ENCODE results near the gene NUDT19.
"Not testable (repeated sequence)": the region's sequence is repeated elsewhere in the genome, so short reads cannot be mapped to it uniquely, and the experiment has no call there.

The NUDT19 gene

DNA sequence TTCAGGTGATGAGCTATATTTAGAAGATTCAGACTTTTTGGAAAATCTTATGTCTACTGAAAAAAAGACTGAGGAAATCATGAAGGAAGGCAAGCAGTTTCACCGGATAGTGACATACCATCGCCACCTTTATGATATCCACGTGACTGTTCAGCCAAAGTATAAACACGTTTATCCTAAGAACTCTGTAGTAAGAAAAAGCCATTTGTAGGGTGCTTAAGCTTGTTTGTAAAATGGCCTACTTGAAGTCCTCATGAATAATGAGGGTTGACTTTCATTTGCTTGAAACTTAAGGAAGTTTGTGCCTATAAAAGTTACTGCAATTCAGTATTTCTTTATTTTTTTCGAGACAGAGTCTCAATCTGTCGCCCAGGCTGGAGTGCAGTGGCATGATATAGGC lies 20.1 kb downstream of the NUDT19 start:
- no peak for DNase-seq (ENCODE audit: low spot score)

DNA sequence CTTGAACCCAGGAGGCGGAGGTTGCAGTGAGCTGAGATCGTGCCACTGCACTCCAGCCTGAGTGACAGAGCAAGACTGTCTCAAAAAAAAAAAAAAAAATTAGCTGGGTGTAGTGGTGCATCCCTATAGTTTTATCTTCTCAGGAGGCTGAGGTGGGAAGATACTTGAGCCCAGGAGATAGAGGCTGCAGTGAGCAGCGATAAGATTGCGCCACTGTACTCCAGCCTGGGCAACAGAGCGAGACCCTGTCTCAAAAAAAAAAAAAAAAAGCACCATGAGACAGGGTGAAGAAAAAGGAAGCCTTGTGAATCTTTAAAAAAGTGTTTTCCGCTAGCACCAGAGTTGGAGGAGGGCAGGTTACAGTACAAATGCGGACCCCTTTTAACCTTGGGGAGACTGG lies 24.6 kb downstream of the NUDT19 start:
- DNase-seq (ENCODE audit: low spot score): not testable (repeated sequence)

DNA sequence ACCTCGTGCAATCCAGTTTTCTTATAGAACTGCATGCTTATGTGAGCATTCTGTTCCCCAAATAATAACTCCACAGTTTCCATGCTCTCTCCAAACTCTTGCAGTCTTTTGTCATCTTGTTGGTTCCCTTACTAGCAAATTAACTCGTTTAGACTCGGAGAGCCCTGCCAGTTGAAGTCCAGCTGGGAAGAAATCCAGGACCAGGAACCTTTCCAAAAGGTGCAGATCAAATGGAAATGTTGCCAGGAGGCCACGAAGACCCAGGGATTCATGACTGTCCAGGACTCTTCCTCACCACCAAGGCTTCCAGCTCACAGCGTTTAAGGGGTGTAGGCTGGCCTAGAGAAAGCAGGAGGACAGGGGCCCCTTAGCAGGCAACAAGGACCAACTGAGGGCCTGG lies 25.9 kb downstream of the NUDT19 start:
- no peak for DNase-seq (ENCODE audit: low spot score)

DNA sequence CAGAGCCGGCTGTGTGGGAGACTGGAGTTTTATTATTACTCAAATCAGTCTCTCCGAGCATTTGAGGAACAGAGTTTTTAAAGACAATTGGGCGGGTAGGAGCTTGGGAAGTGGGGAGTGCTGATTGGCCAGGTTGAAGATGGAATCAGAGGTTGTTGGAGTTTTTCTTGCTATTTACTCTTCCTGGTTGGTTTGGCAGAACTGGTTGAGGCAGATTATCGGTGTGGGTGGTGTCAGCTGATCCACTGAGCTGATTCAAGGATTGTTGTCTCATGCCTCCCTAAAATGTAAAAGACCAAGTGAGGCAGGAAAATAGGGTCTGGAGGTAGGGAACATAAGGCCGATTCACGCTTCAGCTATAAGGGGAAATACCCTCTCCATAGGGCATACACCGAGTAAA lies 26.7 kb downstream of the NUDT19 start:
- DNase-seq (ENCODE audit: low spot score): no peak

DNA sequence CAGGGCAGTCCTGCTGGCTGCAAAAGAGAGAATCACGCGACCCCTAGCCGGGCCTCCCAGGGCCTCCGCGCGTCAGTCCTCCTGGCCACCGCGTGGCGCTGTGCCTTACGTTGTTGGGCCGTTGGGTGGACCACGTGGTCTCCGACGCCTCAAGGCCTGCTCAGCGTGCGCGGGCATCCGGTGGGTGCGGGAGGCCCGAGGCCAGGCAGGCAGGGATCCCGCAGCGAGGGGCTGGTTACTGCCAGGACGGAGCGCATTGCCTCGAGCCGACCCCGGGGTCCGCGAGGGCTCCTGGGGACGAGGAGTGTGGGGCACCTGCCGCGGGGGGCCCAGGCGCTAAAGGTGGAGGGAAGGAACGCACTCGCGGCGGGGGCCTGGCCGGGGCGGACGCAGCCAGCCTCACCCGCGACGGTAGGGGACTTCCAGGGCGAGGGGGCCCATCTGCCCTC lies 28.0 kb downstream of the NUDT19 start, which contains the start of gene TDRD12:
Gene TDRD12, plus strand, starts transcription at position 157 of the 449 bp plus-strand sequence. CDS start 306 bp downstream, outside the sequence.
- no peak for DNase-seq (ENCODE audit: low spot score)

DNA sequence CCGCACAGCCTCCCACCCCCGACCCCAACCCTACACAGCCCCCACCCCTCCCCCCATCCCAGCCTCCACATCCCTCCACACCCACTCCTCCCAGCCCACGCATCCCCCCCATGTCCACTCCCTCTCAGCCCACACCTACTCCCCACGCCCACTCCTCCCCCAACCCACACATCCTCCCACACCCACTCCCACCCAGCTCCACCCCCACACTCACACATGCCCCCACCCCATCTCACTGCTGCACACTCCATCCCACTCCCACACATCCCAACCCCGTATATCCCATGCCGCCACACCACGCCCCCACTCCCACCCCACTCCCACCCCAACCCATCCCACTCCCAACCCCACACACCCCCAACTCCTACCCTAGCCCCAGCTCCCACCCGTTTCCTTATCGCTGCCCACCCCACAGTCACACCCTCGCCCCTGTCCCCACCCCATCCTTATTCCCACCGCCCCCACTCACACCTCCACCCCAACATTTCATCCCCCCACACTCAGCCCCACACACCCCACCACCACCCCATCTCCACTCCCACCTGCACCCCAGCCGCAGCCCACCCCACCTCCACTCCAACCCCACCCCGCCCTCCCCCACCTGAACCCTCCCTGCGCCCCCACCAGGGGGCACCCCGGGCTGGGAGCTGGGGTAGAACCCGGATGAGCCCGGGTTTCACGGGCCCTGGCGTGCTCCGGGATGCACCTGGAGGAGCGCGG lies 28.8 kb downstream of the NUDT19 start:
- no peak for DNase-seq (ENCODE audit: low spot score)

DNA sequence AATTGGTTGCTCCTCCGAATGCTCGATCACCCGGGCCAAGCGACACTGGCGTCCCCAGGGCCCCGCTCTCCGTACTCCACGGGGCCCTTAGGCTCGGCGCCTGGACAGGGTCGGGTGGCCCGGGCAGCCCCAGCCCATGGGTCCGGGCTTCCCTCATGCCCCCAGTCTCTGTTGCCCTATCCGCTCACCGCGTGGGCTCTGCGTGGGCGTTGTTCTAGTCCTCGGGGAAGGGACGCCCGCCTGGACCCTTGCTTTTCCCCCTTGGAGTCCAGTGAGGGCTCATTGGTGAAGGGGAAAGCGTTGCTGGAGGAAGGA lies 29.3 kb downstream of the NUDT19 start:
- DNase-seq (ENCODE audit: low spot score): no peak

DNA sequence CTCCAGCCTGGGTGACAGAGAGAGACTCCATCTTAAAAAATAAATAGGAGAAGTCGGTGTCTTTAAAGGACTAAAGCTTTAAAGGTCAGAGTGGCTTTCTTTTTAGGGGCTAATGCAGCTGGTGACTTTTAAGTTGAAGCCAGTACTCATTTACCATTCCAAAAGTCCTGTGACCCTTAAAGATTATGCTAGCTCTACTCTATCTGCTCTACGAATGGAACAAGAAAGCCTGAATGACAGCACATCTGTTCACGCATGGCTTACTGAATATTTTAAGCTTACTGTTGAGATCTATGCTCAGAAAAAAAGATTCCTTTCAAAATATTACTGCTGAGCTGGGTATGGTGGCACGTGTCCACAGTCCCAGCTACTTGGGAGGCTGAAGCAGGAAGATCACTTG lies 44.3 kb downstream of the NUDT19 start:
- no peak for DNase-seq (ENCODE audit: low spot score)

DNA sequence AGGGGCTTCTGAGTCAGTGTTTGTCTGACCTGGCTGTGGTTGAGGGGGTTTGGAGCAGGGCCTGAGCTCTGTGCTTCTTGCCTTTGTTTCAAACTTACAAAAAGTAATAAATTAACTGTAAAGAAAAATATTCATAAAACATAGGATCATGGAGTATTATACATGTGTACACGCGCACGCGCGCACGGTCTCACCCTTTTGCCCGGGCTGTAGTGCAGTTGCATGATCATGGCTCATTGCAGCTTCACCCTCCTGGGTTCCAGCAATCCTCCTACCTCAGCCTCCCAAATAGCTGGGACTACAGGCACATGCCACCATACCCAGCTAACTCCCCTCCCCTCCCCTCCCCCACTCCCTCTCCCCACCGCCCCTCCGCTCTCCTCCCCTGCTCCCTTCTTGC lies 51.4 kb downstream of the NUDT19 start:
- no peak for DNase-seq (ENCODE audit: low spot score)

DNA sequence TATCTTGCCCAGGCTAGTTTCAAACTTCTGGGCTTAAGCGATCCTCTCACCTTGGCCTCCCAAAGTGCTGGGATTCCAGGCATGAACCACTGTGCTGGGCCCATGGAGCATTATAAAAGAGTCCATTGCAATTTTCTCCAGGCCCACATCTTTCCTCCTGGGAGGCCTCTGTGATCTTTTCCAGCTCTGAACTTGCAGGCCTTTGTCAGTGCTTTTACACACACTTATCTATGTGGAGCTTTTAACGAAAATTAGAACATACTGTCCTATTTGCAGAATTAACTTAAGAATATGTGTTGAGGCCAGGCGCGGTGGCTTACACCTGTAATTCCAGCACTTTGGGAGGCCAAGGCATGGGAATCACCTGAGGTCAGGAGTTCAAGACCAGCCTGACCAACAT lies 51.8 kb downstream of the NUDT19 start:
- no peak for DNase-seq (ENCODE audit: low spot score)

DNA sequence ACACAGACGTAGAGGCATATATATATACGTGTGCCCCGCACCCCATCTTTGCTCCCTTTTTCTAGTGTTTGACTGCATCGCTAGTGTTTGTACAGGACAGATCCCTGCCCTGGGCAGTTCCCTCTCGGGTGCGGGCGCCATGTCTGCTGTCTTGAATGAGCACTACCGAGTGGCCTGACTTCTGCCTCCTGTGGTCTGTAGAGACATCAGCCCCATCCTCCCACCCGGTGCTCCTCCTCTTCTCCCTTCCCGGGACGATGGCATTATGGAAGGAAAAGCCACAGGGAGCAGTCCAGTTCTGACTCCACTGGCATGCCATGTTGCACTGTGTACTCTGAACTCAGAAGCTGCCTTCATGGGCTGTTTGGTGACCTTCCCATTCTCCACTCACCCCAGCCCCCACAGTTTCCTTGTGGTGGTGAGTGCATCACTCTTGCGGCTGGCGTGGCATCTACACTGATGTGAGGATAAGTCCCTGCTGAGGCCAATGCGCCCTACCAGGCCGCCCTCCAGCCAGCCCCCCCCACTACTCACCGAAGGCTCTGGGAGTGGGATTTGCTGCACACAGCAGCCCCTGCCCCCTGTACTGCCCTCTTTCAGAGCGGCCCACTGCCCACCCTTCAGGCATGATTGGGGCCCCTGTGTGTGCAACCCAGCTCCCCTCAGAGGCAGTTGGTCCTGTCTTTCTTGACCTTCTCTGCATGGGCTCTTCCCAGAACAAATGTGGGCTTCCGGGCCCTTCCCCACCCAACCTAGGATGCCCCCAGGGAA lies 53.1 kb downstream of the NUDT19 start:
- no peak for DNase-seq (ENCODE audit: low spot score)

DNA sequence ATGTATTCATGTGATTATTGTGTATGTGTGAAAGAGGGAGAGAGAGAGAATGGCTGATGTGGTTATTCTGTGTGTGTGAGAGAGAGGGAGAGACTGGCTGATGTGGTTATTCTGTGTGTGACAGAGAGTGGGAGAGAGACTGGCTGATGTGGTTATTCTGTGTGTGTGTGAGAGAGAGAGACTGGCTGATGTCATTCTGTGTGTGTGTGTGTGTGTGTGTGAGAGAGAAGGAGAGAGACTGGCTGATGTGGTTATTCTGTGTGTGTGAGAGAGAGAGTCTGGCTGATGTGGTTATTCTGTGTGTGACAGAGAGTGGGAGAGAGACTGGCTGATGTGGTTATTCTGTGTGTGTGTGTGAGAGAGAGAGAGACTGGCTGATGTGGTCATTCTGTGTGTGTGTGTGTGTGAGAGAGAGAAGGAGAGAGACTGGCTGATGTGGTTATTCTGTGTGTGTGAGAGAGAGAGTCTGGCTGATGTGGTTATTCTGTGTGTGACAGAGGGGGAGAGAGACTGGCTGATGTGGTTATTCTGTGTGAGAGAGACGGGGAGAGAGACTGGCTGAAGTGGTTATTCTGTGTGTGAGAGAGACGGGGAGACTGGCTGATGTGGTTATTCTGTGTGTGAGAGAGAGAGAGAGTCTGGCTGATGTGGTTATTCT lies 54.1 kb downstream of the NUDT19 start:
- not testable (repeated sequence) for DNase-seq (ENCODE audit: low spot score)

DNA sequence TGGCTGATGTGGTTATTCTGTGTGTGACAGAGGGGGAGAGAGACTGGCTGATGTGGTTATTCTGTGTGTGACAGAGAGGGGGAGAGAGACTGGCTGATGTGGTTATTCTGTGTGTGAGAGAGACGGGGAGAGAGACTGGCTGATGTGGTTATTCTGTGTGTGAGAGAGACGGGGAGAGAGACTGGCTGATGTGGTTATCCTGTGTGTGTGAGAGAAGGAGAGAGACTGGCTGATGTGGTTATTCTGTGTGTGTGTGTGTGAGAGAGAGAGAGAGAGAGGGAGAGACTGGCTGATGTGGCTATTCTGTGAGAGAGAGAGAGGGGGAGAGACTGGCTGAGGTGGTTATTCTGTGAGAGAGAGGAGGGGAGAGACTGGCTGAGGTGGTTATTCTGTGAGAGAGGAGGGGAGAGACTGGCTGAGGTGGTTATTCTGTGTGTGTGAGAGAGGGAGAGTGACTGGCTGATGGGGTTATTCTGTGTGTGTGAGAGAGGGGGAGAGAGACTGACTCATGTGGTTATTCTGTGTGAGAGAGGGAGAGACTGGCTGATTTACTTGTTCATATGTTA lies 55.1 kb downstream of the NUDT19 start:
- DNase-seq (ENCODE audit: low spot score): not testable (repeated sequence)

DNA sequence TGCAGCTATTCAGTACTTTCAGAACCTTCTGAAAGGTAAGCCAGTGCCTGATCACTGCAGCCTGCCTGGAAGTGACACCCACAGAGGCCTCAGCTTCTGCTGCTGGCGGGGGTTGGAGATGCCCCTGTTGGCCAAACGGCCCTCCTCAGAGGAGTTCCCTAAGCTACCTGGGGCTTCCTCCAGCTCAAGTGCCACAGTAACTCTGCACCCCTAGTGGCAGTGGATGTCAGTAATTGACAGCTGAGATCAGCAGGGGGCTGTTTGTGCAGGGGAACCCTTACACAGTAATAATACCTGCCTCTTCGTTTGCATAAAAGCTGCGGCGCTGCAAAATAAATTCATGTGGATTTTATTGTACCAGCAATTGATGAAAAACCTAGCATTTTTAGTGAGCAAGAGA lies 56.9 kb downstream of the NUDT19 start:
- no peak for DNase-seq (ENCODE audit: low spot score)

DNA sequence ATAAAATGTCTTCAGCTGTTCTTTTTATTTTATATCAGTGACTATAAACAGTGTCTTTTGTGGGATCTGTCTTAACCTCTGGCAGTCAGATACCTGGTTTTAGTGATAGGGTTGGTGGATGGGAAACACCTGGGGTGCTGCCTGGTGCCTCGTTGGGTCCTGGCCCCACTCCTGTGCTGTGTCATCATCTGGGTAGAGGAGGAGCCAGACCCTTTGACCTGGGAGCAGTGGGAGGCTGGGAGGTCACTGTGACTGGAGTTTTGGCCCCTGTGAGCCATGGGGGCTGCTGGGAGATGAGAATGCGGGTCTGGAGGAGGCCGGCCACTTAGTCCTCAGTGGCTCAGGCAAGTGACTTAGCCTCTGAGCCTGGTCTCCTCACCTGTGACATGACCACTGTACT lies 57.3 kb downstream of the NUDT19 start:
- DNase-seq (ENCODE audit: low spot score): no peak

DNA sequence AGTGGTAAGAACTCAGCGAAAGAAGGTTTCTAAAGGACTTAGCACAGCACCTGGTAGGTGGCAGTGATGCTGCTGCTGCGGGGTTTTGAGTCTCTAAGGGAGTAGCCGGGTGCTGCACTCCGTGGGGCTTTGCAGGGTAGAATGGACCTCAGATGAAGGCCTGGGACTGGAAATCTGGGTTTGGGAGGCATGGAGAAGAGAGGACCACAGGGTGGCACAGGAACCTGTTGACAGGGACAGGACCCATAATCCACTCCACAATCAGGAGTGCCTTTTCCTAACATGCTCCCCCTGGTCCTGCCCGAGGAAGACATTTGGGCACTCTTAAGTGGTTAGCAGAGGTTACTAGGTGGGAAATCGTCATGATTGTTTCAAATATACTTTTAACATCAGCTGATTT lies 57.7 kb downstream of the NUDT19 start:
- no peak for DNase-seq (ENCODE audit: low spot score)

DNA sequence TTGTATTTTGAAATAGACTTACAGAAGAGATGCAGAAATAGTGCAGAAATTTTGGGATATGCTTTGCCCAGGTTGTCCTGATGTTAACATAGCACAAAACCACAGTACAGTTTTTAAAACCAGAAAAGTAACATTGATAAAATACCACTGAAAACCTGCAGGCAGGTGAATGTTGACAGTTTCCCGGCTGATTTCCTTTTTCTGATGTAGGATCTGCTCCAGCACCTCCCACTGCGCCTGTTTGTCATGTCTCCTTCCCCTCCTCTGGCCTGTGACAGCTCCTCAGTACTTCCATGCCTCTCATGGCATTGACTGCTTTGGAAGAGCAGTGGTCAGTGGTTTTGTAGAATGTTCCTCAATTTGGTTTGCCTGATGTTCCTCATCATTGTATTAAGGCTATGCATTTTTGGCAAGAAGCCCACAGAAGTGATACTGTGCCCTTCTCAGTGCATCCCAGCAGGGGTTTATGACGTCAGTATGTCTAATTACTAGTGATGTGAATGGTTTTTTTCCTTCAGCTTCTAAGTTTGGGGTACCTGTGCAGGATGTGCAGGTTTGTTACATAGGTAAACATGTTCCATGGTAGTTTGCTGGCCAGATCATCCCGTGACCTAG lies 58.9 kb downstream of the NUDT19 start:
- DNase-seq (ENCODE audit: low spot score): no peak

DNA sequence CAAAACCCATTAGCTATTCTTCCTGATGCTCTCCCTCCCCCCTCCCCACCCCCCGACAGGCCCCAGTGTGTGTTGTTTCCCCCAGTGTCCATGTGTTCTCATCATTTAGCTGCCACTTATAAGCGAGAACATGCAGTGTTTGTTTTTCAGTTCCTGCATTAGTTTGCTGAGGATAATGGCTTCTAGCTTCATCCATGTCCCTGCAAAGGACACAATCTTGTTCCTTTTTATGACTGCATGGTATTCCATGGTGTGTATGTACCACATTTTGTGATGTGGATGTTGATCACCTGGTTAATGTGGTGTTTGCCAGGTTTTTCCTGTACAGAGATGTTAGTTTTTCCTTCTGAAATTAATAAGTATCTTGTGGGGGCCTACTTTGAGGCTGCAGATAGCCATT lies 59.4 kb downstream of the NUDT19 start:
- no peak for DNase-seq (ENCODE audit: low spot score)

DNA sequence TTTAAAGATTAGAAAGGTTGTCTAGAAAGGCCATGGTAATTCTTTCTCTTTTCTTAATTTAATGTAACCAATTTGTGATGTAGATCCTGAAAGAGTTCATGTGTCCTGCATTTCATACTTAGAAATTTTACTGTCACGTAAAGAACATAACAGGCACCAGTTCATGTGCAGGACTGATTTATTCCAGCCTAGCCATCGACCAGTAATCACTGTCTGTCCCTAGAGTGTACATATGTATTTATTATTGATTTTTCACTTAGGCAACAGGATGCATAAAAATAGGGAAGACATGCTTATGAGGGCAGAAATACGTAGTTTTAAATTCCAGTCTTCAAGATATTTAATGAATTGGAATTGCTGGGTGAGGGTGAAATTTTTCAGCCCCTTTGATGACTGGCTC lies 65.6 kb downstream of the NUDT19 start:
- DNase-seq (ENCODE audit: low spot score): no peak
